Gastrocnemius medialis (tissue), 4 donors: ENCODE results near the gene SERPINB12.
A peak's percentile ranks its signal among the peaks of the same experiment; 100 is the strongest.

Experiments used
- CTCF ChIP-seq, 5 experiments: fragments of 450-650 bp in 3 of 5; fragments of 200-600 bp in 2 of 5; sonication (generic) in 2 of 5; IDR thresholded peaks in 4 of 5; conservative IDR thresholded peaks in 1 of 5; 1 replicate in 4 of 5; 2 replicates in 1 of 5; pipeline ENCODE4 v1.5.1; 2016 to 2019; ENCODE audit warnings: antibody characterized with exemption in 5 of 5, mild to moderate bottlenecking in 3 of 5, moderate library complexity in 3 of 5
- POLR2A ChIP-seq, 2 donors: fragments of 450-650 bp; IDR thresholded peaks; one replicate each; pipeline ENCODE4 v1.6.1; 2017; ENCODE audit warnings: antibody characterized with exemption in 2 of 2, mild to moderate bottlenecking in 2 of 2, moderate library complexity in 2 of 2

- TF ChIP-seq CTCF (IDR thresholded peaks at IDR 0.05 in 4 of 5, conservative IDR thresholded peaks at IDR 0.05 in 1 of 5) (peak in 1 of 5 experiments; percentile 34), POLR2A (IDR thresholded peaks at IDR 0.05) (no peak)
Observed at GRCh38 chr18:63505566-63506335, 36.4 kb upstream of the SERPINB12 start.
